ENCODE data around the gene AUH.

The AUH gene

DNA sequence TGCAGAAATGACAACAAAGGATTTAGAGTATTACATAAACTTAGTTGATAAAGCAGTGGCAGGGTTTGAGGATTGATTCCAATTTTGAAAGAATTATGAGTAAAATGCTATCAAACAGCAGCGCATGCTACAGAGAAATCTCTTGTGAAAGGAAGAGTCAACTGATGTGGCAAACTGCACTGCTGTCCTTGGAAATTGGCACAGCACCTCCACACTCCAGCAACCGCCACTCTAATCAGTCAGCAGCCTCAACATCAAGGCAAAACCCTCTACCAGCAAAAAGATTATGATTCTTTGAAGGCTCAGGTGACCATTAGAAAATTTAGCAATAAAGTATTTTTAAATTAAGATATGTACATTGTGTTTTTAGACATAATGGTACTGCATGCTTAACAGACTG is 66.4 kb downstream of the AUH start:
- H3K9ac ChIP-seq (ENCODE audit: low read depth, low read length) = no peak overlapping the region
- H3K36me3 ChIP-seq (ENCODE audit: control insufficient read depth, insufficient read depth, low read length) = peaks cover 50% of the 10 kb centered on the region
- no peak overlapping the region for H3K4me3 ChIP-seq (ENCODE audit: low read depth, low read length)
- no peaks in the 10 kb centered on the region for H3K4me1 ChIP-seq (ENCODE audit: control insufficient read depth, insufficient read depth, low read length)
- H3K9me3 ChIP-seq (ENCODE audit: control insufficient read depth, insufficient read depth, low read length) = no peaks in the 10 kb centered on the region
- H3K27me3 ChIP-seq (ENCODE audit: control insufficient read depth, insufficient read depth, low read length) = no peaks in the 10 kb centered on the region
- no peak overlapping the region for H3K27ac ChIP-seq (ENCODE audit: low read depth, low read length)

DNA sequence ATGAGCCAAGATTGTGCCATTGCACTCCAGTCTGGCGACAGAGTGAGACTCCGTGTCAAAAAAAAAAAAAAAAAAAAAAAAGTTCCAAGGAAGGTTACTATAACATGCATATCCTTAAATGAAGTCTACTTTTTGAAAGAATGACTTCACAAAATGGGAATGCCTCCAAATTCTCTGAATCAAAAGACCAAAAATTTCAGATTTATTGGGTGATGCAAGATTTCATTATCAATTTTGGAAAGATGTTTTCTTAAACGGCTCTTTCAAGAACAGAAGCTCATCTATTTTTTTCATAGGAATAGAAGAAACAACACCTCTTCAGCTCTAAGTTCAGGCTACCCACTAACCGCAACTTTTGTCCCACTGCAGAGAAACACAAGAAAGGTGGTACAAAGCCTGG is 69.9 kb downstream of the AUH start:
- Histone ChIP-seq H3K4me3 (ENCODE audit: low read depth, low read length) (no peak overlapping the region), H3K9me3 (ENCODE audit: control insufficient read depth, insufficient read depth, low read length) (no peaks in the 10 kb centered on the region), H3K36me3 (ENCODE audit: control insufficient read depth, insufficient read depth, low read length) (peaks cover 42% of the 10 kb centered on the region), H3K27ac (ENCODE audit: low read depth, low read length) (no peak overlapping the region), H3K4me1 (ENCODE audit: control insufficient read depth, insufficient read depth, low read length) (no peaks in the 10 kb centered on the region), H3K9ac (ENCODE audit: low read depth, low read length) (no peak overlapping the region), H3K27me3 (ENCODE audit: control insufficient read depth, insufficient read depth, low read length) (no peaks in the 10 kb centered on the region)

DNA sequence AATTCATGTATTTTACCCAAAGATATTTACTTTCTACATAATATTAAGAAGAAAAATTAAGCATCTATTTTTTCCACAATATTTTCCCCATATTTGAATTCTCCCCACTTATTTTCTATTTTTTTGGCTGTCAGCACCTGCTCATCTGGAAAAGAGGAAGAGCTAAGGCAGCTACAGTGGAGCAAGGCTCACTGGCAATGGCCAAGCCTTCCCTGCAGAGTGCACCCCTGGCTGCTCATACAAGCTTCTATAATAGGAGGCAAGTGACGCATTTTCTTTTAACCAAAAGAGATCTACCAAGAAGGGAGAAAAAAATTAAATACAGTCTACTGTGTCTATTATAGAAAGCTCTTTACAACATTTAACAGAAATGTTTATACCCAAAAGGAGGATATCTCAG is 72.5 kb downstream of the AUH start:
- Histone ChIP-seq H3K27ac (ENCODE audit: low read depth, low read length) (no peak overlapping the region), H3K27me3 (ENCODE audit: control insufficient read depth, insufficient read depth, low read length) (no peaks in the 10 kb centered on the region), H3K36me3 (ENCODE audit: control insufficient read depth, insufficient read depth, low read length) (peaks cover 19% of the 10 kb centered on the region), H3K4me1 (ENCODE audit: control insufficient read depth, insufficient read depth, low read length) (no peaks in the 10 kb centered on the region), H3K4me3 (ENCODE audit: low read depth, low read length) (no peak overlapping the region), H3K9me3 (ENCODE audit: control insufficient read depth, insufficient read depth, low read length) (no peaks in the 10 kb centered on the region), H3K9ac (ENCODE audit: low read depth, low read length) (no peak overlapping the region)

DNA sequence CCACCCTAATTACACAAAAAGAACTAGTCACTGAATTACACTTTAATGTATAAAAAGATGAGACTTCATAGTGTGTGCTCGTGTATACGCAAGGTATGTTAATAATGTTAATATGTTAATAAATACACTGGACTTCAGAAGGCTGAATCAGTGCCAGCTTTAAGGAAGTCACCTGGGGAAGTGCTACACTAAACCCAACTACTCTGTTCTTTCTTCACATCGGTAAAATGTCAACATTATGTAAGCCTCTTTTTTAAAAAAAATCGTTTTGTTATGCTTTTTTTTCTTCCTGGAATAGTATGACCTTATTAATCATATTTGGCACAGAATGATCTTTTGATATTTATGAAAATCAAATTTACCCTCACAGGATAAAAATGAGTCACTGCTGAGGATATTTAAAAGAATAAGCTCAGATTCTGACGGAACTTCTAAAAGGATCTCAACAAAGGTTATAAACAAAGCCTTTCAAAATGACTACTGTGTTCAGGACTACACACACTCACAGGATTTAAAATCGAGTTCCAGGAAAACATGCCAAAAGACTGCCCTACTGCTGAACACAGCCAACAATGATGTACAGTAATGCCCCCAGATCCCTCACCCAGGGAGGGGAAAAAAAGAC is 75.9 kb downstream of the AUH start:
- H3K27me3 ChIP-seq (ENCODE audit: control insufficient read depth, insufficient read depth, low read length) = no peaks in the 10 kb centered on the region
- no peaks in the 10 kb centered on the region for H3K36me3 ChIP-seq (ENCODE audit: control insufficient read depth, insufficient read depth, low read length)
- no peak overlapping the region for H3K27ac ChIP-seq (ENCODE audit: low read depth, low read length)
- H3K4me3 ChIP-seq (ENCODE audit: low read depth, low read length) = no peak overlapping the region
- H3K4me1 ChIP-seq (ENCODE audit: control insufficient read depth, insufficient read depth, low read length) = no peaks in the 10 kb centered on the region
- no peak overlapping the region for H3K9ac ChIP-seq (ENCODE audit: low read depth, low read length)
- no peaks in the 10 kb centered on the region for H3K9me3 ChIP-seq (ENCODE audit: control insufficient read depth, insufficient read depth, low read length)

DNA sequence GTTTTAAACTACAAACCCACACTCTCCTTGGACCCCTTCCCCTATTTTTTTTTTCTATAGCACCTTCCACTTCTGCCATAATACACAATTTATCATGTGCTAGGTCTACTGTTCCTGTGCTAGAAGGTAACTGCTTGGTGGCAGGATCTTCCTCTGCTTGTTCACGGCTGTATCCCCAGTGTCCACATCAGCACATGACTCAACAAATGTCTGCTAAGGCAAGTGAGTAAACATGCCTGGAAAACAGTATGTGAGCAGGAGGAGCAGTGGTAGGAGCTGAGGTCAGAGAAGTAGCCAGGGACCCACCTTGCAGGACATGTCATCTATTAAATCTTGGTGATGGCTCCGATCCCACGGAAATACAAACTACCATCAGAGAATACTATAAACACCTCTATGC is 79.4 kb downstream of the AUH start:
- Histone ChIP-seq H3K4me1 (ENCODE audit: control insufficient read depth, insufficient read depth, low read length) (no peaks in the 10 kb centered on the region), H3K27ac (ENCODE audit: low read depth, low read length) (no peak overlapping the region), H3K36me3 (ENCODE audit: control insufficient read depth, insufficient read depth, low read length) (no peaks in the 10 kb centered on the region), H3K9me3 (ENCODE audit: control insufficient read depth, insufficient read depth, low read length) (no peaks in the 10 kb centered on the region), H3K4me3 (ENCODE audit: low read depth, low read length) (no peak overlapping the region), H3K27me3 (ENCODE audit: control insufficient read depth, insufficient read depth, low read length) (no peaks in the 10 kb centered on the region), H3K9ac (ENCODE audit: low read depth, low read length) (no peak overlapping the region)

DNA sequence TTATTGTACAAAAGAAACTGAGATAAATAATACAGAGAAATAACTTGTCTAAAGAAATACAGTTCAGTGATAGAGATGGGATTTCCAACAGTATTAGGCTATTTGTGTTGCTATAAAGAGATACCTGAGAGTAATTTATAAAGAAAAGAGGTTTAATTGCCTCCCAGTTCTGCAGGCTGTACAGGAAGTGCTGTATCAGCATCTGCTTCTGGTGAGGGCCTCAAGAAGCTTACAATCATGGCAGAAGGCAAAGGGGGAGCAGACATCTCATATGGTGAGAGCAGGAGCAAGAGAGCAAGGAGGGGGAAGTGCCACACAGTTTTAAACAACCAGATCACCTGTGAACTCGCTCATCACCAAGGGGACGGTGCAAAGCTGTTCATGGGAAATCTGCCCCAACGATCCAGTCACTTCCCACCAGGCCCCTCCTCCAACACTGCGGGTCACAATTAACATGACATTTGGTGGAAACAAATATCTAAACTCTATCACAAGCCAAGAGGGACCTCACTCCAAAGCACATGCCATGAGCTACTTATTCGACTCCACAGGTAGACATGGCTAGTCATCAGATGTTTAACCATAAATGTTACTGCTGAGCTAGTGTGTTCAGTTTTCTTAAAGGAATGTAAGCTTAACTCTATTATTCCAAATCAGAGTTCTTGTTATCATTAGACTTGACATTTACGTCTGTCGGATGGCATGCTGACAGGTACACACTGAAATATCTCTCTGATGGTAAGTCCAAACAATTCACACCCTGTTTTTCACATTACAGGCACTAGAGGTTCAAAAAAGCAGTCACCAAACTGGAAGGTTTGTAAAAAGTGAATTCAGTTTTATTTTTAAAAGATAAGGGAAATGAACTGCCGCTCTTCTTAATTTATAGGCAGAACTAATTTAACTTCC is 82.2 kb downstream of the AUH start:
- Histone ChIP-seq H3K9me3 (ENCODE audit: control insufficient read depth, insufficient read depth, low read length) (no peaks in the 10 kb centered on the region), H3K36me3 (ENCODE audit: control insufficient read depth, insufficient read depth, low read length) (no peaks in the 10 kb centered on the region), H3K9ac (ENCODE audit: low read depth, low read length) (no peak overlapping the region), H3K27me3 (ENCODE audit: control insufficient read depth, insufficient read depth, low read length) (no peaks in the 10 kb centered on the region), H3K4me1 (ENCODE audit: control insufficient read depth, insufficient read depth, low read length) (peaks cover 8% of the 10 kb centered on the region), H3K27ac (ENCODE audit: low read depth, low read length) (no peak overlapping the region), H3K4me3 (ENCODE audit: low read depth, low read length) (no peak overlapping the region)

DNA sequence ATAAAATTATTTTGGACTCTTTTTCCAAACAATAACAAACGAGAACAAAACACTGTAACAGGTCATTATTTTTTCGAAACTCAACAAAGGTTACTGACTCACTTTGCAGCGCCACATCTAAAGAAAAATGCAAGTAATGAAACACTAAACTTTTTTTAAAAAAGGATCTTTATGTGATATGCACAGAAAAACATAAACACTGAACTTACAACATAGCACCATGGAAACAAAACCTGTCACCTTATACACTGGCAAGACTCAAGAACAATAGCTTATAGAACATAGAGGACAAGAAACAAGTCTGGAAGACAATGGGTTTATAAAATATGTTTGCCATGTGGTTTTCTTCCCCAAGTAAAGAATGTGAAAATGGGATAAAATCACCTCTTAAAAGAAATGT is 85.2 kb downstream of the AUH start:
- no peak overlapping the region for H3K27ac ChIP-seq (ENCODE audit: low read depth, low read length)
- no peaks in the 10 kb centered on the region for H3K27me3 ChIP-seq (ENCODE audit: control insufficient read depth, insufficient read depth, low read length)
- H3K9ac ChIP-seq (ENCODE audit: low read depth, low read length) = no peak overlapping the region
- H3K9me3 ChIP-seq (ENCODE audit: control insufficient read depth, insufficient read depth, low read length) = no peaks in the 10 kb centered on the region
- H3K4me3 ChIP-seq (ENCODE audit: low read depth, low read length) = no peak overlapping the region
- peaks cover 15% of the 10 kb centered on the region for H3K4me1 ChIP-seq (ENCODE audit: control insufficient read depth, insufficient read depth, low read length)
- no peaks in the 10 kb centered on the region for H3K36me3 ChIP-seq (ENCODE audit: control insufficient read depth, insufficient read depth, low read length)

DNA sequence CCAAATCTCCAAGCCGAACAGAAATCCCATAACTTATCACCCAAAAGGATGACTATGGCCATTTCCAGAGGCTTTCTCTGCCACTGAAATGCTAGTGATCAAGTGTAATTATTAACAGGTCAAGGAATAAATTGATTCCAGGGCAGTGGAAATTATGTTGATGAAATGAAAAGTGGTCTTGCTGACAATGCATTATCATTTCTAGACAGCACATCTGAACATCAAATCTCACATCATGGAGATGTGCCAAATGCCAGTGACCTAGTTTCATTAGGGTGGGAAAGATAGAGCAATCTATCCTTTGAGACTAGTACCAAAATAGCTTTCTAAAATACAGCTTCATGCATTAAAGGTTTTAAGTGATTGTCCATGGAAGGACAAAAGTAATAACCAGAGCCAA is 86.1 kb downstream of the AUH start:
- H3K4me3 ChIP-seq (ENCODE audit: low read depth, low read length) = no peak overlapping the region
- H3K9me3 ChIP-seq (ENCODE audit: control insufficient read depth, insufficient read depth, low read length) = no peaks in the 10 kb centered on the region
- no peak overlapping the region for H3K27ac ChIP-seq (ENCODE audit: low read depth, low read length)
- no peaks in the 10 kb centered on the region for H3K36me3 ChIP-seq (ENCODE audit: control insufficient read depth, insufficient read depth, low read length)
- no peaks in the 10 kb centered on the region for H3K27me3 ChIP-seq (ENCODE audit: control insufficient read depth, insufficient read depth, low read length)
- peaks cover 15% of the 10 kb centered on the region for H3K4me1 ChIP-seq (ENCODE audit: control insufficient read depth, insufficient read depth, low read length)
- H3K9ac ChIP-seq (ENCODE audit: low read depth, low read length) = no peak overlapping the region

DNA sequence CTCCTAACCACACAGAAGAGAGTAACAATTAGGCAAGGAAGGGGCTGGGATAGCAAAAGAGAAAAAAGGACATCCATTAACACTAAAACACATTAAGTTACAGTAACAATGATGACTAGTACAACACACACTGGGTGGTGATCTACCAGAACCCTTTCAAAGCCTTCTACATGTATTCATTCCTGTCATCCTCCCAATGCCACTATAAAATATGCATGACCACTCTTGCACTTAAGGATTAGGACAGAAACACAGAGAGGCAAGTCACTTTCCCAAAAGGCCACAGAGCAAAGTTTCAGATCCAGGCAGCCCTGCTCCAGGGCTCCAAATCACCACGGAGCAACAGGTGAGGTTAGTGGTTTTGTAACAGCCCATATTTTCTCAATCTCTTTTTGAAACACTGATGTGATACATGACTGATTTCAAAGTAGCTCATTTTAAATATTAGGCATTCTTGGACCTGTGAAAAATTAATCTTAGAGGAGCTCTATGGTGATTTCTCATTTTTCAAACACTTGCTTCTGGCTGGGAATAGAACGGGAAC is 86.7 kb downstream of the AUH start:
- no peaks in the 10 kb centered on the region for H3K27me3 ChIP-seq (ENCODE audit: control insufficient read depth, insufficient read depth, low read length)
- H3K9me3 ChIP-seq (ENCODE audit: control insufficient read depth, insufficient read depth, low read length) = no peaks in the 10 kb centered on the region
- H3K9ac ChIP-seq (ENCODE audit: low read depth, low read length) = no peak overlapping the region
- H3K4me3 ChIP-seq (ENCODE audit: low read depth, low read length) = no peak overlapping the region
- H3K27ac ChIP-seq (ENCODE audit: low read depth, low read length) = no peak overlapping the region
- H3K36me3 ChIP-seq (ENCODE audit: control insufficient read depth, insufficient read depth, low read length) = no peaks in the 10 kb centered on the region
- peaks cover 15% of the 10 kb centered on the region for H3K4me1 ChIP-seq (ENCODE audit: control insufficient read depth, insufficient read depth, low read length)

DNA sequence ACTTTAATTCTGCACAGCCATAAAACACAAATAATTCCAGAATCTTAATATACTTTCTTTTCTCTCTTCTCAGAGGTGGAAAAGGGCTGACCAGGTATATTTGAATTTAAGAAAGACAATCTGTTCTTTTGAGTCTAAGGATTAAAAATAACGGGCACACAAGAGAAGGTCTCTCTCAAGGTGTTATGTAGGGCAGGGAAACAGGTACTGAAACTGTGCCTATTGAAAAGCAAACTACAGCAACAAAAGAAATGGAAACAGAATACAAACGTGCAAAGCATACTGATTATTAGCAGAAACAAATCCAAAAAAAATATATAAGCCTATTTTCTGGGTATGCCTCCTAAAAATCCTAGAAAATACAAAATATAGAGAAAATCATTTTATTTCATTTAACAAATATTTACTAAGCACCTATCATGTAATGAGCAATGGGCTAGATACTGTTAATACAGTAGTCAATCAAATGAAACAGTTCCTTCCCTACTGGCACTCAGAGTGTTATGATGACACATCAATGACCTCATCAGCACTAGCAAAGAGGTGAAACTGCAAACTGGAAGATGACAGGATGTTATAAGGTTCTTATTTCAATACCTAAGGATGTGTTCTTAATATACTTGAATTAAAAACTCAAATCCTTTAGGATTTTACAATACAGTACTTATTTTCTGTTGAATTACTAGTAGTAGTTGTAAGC is 87.7 kb downstream of the AUH start:
- Histone ChIP-seq H3K9me3 (ENCODE audit: control insufficient read depth, insufficient read depth, low read length) (no peaks in the 10 kb centered on the region), H3K27ac (ENCODE audit: low read depth, low read length) (no peak overlapping the region), H3K9ac (ENCODE audit: low read depth, low read length) (no peak overlapping the region), H3K36me3 (ENCODE audit: control insufficient read depth, insufficient read depth, low read length) (no peaks in the 10 kb centered on the region), H3K4me3 (ENCODE audit: low read depth, low read length) (no peak overlapping the region; the same call in 1 of the 2 replicates), H3K4me1 (ENCODE audit: control insufficient read depth, insufficient read depth, low read length) (peaks cover 15% of the 10 kb centered on the region), H3K27me3 (ENCODE audit: control insufficient read depth, insufficient read depth, low read length) (no peaks in the 10 kb centered on the region)

DNA sequence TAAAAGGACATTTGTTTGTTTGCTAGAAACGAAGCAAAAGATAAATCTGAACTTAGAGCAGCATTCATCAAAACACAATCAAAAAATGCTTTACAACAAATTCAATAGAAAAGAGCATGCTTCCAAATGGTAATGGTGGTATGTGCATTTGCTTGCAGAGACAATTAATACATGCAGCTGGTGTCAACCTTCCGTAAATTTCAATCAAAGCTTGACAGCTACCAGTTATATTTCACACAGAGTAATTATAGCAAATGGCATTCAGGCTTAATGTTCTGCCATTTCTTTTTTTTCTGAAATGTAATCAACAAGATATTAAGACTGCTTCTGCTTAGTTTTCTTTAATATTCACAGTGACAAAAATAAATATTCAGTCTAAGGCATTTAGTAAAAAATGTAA is 90.6 kb downstream of the AUH start:
- Histone ChIP-seq H3K27ac (ENCODE audit: low read depth, low read length) (no peak overlapping the region), H3K9me3 (ENCODE audit: control insufficient read depth, insufficient read depth, low read length) (no peaks in the 10 kb centered on the region), H3K27me3 (ENCODE audit: control insufficient read depth, insufficient read depth, low read length) (no peaks in the 10 kb centered on the region), H3K4me3 (ENCODE audit: low read depth, low read length) (no peak overlapping the region), H3K9ac (ENCODE audit: low read depth, low read length) (no peak overlapping the region), H3K4me1 (ENCODE audit: control insufficient read depth, insufficient read depth, low read length) (peaks cover 15% of the 10 kb centered on the region), H3K36me3 (ENCODE audit: control insufficient read depth, insufficient read depth, low read length) (no peaks in the 10 kb centered on the region)

All from HUES48 (cell line).